Activated naive CD8-positive, alpha-beta T cell (primary cell): Measurements from ENCODE around the gene S100A13.
"Not testable (repeated sequence)": the region's sequence is repeated elsewhere in the genome, so short reads cannot be mapped to it uniquely, and the experiment has no call there.

Experiments
- H3K27ac Mint-ChIP-seq: one replicate; pipeline ENCODE4 v1.8.0; 2021; ENCODE audit warnings: mixed read lengths
- H3K27me3 Mint-ChIP-seq: one replicate; pipeline ENCODE4 v1.8.0; 2021; ENCODE audit warnings: mixed read lengths
- H3K36me3 Mint-ChIP-seq: one replicate; pipeline ENCODE4 v1.8.0; 2021; ENCODE audit warnings: mixed read lengths
- H3K4me1 Mint-ChIP-seq: one replicate; pipeline ENCODE4 v1.8.0; 2021; ENCODE audit warnings: low read depth, mixed read lengths
- H3K4me3 Mint-ChIP-seq: one replicate; pipeline ENCODE4 v1.8.0; 2021; ENCODE audit warnings: mild to moderate bottlenecking, mixed read lengths
- H3K9me3 Mint-ChIP-seq: one replicate; pipeline ENCODE4 v1.8.0; 2021; ENCODE audit warnings: low read depth, mixed read lengths

The S100A13 gene

GRCh38 chr1:153626904-153627714 is at the start of gene S100A13:
Gene S100A13 (minus strand): TSS chr1:153627505. CDS start chr1:153626472, 1,033 bp downstream.
- no peak within 1 kb of the TSS for H3K4me3 Mint-ChIP-seq
- no peaks in the 10 kb centered on the region for H3K9me3 Mint-ChIP-seq
- peaks cover 9% of the 10 kb centered on the region for H3K4me1 Mint-ChIP-seq
- H3K27ac Mint-ChIP-seq: no peak within 1 kb of the TSS
- H3K36me3 Mint-ChIP-seq: no peaks in the 10 kb centered on the region
- H3K27me3 Mint-ChIP-seq: no peaks in the 10 kb centered on the region

GRCh38 chr1:153673511-153673910 is 46.2 kb upstream of the S100A13 start:
- no peak overlapping the region for H3K27ac Mint-ChIP-seq
- H3K36me3 Mint-ChIP-seq: peaks cover 8% of the 10 kb centered on the region
- H3K9me3 Mint-ChIP-seq: no peaks in the 10 kb centered on the region
- H3K4me3 Mint-ChIP-seq: no peak overlapping the region
- H3K4me1 Mint-ChIP-seq: peaks cover 29% of the 10 kb centered on the region
- peaks cover 14% of the 10 kb centered on the region for H3K27me3 Mint-ChIP-seq

GRCh38 chr1:153671628-153672353 is 44.5 kb upstream of the S100A13 start:
- not testable (repeated sequence) for H3K27me3 Mint-ChIP-seq
- H3K36me3 Mint-ChIP-seq: peaks cover 11% of the 10 kb centered on the region

GRCh38 chr1:153670859-153671627 is 43.7 kb upstream of the S100A13 start, which contains the start of gene ILF2:
Gene ILF2 (minus strand): TSS chr1:153670993. CDS start chr1:153670922, 71 bp downstream.
- peaks cover 29% of the 10 kb centered on the region for H3K4me1 Mint-ChIP-seq
- H3K36me3 Mint-ChIP-seq: peaks cover 11% of the 10 kb centered on the region
- no peak within 1 kb of the TSS for H3K4me3 Mint-ChIP-seq
- no peak within 1 kb of the TSS for H3K27ac Mint-ChIP-seq
- no peaks in the 10 kb centered on the region for H3K27me3 Mint-ChIP-seq
- no peaks in the 10 kb centered on the region for H3K9me3 Mint-ChIP-seq

More at GRCh38 chr1:153671628-153672353, 44.5 kb upstream of the S100A13 start:
- H3K27ac Mint-ChIP-seq: peak overlapping the region; percentile 73
- H3K9me3 Mint-ChIP-seq, H3K4me3 Mint-ChIP-seq: not testable (repeated sequence)
- peaks cover 29% of the 10 kb centered on the region for H3K4me1 Mint-ChIP-seq

GRCh38 chr1:153670257-153670858 is 43.1 kb upstream of the S100A13 start:
- Mint-ChIP-seq H3K4me1 (peaks cover 29% of the 10 kb centered on the region), H3K4me3 (no peak overlapping the region), H3K9me3 (no peaks in the 10 kb centered on the region), H3K27me3 (no peaks in the 10 kb centered on the region), H3K36me3 (peaks cover 11% of the 10 kb centered on the region), H3K27ac (no peak overlapping the region)

- H3K36me3 Mint-ChIP-seq: peaks cover 11% of the 10 kb centered on the region
- H3K27me3 Mint-ChIP-seq: no peaks in the 10 kb centered on the region
- no peak overlapping the region for H3K4me3 Mint-ChIP-seq
- peaks cover 29% of the 10 kb centered on the region for H3K4me1 Mint-ChIP-seq
- H3K27ac Mint-ChIP-seq: no peak overlapping the region
- no peaks in the 10 kb centered on the region for H3K9me3 Mint-ChIP-seq
Measured at GRCh38 chr1:153669606-153670005, 42.3 kb upstream of the S100A13 start.

- not testable (repeated sequence) for H3K9me3 Mint-ChIP-seq, H3K27me3 Mint-ChIP-seq, H3K27ac Mint-ChIP-seq, H3K4me3 Mint-ChIP-seq
- peaks cover 29% of the 10 kb centered on the region for H3K4me1 Mint-ChIP-seq
- H3K36me3 Mint-ChIP-seq: peaks cover 11% of the 10 kb centered on the region
Measured at GRCh38 chr1:153668672-153669071, 41.4 kb upstream of the S100A13 start.

- Mint-ChIP-seq H3K4me1 (peaks cover 29% of the 10 kb centered on the region), H3K4me3 (peak overlapping the region; percentile 75), H3K27ac (peak overlapping the region; percentile 22), H3K9me3 (no peaks in the 10 kb centered on the region), H3K27me3 (no peaks in the 10 kb centered on the region), H3K36me3 (peaks cover 11% of the 10 kb centered on the region)
Measured at GRCh38 chr1:153667439-153667838, 40.1 kb upstream of the S100A13 start.

GRCh38 chr1:153663211-153663610 is 35.9 kb upstream of the S100A13 start:
- H3K27me3 Mint-ChIP-seq: no peaks in the 10 kb centered on the region
- peaks cover 1% of the 10 kb centered on the region for H3K36me3 Mint-ChIP-seq
- peaks cover 24% of the 10 kb centered on the region for H3K4me1 Mint-ChIP-seq
- no peaks in the 10 kb centered on the region for H3K9me3 Mint-ChIP-seq
- H3K4me3 Mint-ChIP-seq: no peak overlapping the region
- H3K27ac Mint-ChIP-seq: no peak overlapping the region

GRCh38 chr1:153662269-153662668 is 35.0 kb upstream of the S100A13 start:
- H3K27ac Mint-ChIP-seq: no peak overlapping the region
- no peak overlapping the region for H3K4me3 Mint-ChIP-seq
- H3K27me3 Mint-ChIP-seq: no peaks in the 10 kb centered on the region
- H3K9me3 Mint-ChIP-seq: no peaks in the 10 kb centered on the region
- peaks cover 17% of the 10 kb centered on the region for H3K4me1 Mint-ChIP-seq
- H3K36me3 Mint-ChIP-seq: no peaks in the 10 kb centered on the region

GRCh38 chr1:153661111-153661708 is 33.9 kb upstream of the S100A13 start:
- H3K4me1 Mint-ChIP-seq: peaks cover 17% of the 10 kb centered on the region
- peak overlapping the region; percentile 35 for H3K27ac Mint-ChIP-seq

GRCh38 chr1:153659656-153660055 is 32.4 kb upstream of the S100A13 start:
- H3K9me3 Mint-ChIP-seq: no peaks in the 10 kb centered on the region
- peak overlapping the region; percentile 94 for H3K4me3 Mint-ChIP-seq
- H3K27me3 Mint-ChIP-seq: no peaks in the 10 kb centered on the region
- peak overlapping the region; percentile 81 for H3K27ac Mint-ChIP-seq
- no peaks in the 10 kb centered on the region for H3K36me3 Mint-ChIP-seq
- H3K4me1 Mint-ChIP-seq: peaks cover 17% of the 10 kb centered on the region

More at GRCh38 chr1:153661111-153661708, 33.9 kb upstream of the S100A13 start:
- no peaks in the 10 kb centered on the region for H3K27me3 Mint-ChIP-seq
- no peaks in the 10 kb centered on the region for H3K36me3 Mint-ChIP-seq
- H3K9me3 Mint-ChIP-seq: no peaks in the 10 kb centered on the region
- peak overlapping the region; percentile 52 for H3K4me3 Mint-ChIP-seq

- Mint-ChIP-seq H3K4me1 (peaks cover 17% of the 10 kb centered on the region), H3K9me3 (no peaks in the 10 kb centered on the region), H3K4me3 (peak overlapping the region; percentile 94), H3K36me3 (no peaks in the 10 kb centered on the region), H3K27me3 (no peaks in the 10 kb centered on the region), H3K27ac (peak overlapping the region; percentile 90)
Measured at GRCh38 chr1:153659175-153659534, 31.9 kb upstream of the S100A13 start.
